Measurements from ENCODE around the gene FAM227A.
"Not testable (repeated sequence)": the region's sequence is repeated elsewhere in the genome, so short reads cannot be mapped to it uniquely, and the experiment has no call there.

DNA sequence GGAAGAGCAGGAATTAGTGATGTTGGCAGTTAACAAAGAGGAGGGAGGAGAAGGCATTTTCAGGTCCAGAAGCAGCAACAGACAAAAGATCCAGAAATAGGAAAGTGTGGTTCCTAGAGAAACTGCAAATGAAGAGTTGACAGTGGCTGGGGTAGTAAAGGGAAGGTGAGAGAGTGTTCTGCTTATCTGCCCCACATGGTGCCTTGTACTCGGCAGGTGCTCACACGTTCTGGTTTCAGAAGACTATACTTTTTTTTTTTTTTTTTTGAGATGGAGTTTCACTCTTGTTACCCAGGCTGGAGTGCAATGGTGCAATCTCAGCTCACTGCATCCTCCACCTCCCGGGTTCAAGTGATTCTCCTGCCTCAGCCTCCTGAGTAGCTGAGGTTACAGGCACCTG is 73.3 kb downstream of the FAM227A start:
- TF ChIP-seq EZH2 (IDR thresholded peaks at IDR 0.05; ENCODE audit: low read depth, low read length, severe bottlenecking); RAD21 (IDR thresholded peaks at IDR 0.05 in 1 of 2, conservative IDR thresholded peaks at IDR 0.05 in 1 of 2; ENCODE audit: low read depth in 2 of 2, low read length in 2 of 2); RXRA (IDR thresholded peaks at IDR 0.05; ENCODE audit: insufficient read depth, low read depth, low read length); POLR2A (IDR thresholded peaks at IDR 0.05; ENCODE audit: control extremely low read depth in 1 of 2, low read depth in 2 of 2, low read length in 2 of 2); BACH1 (IDR thresholded peaks at IDR 0.05; ENCODE audit: low read length); JUND (IDR thresholded peaks at IDR 0.05; ENCODE audit: low read length); SRF (IDR thresholded peaks at IDR 0.05; ENCODE audit: low read depth, low read length); EP300 (IDR thresholded peaks at IDR 0.05; ENCODE audit: borderline replicate concordance in 1 of 2, low read depth in 2 of 2, low read length in 2 of 2); CHD2 (IDR thresholded peaks at IDR 0.05; ENCODE audit: low read length); RNF2 (IDR thresholded peaks at IDR 0.05; ENCODE audit: borderline replicate concordance, low read depth, low read length, missing control alignments, poor library complexity, severe bottlenecking); POLR2AphosphoS5 (IDR thresholded peaks at IDR 0.05; ENCODE audit: low read depth, low read length); ZNF274 (IDR thresholded peaks at IDR 0.05; ENCODE audit: borderline replicate concordance, extremely low read depth, low read length): not testable (repeated sequence)
- TF ChIP-seq, protein P1, sequence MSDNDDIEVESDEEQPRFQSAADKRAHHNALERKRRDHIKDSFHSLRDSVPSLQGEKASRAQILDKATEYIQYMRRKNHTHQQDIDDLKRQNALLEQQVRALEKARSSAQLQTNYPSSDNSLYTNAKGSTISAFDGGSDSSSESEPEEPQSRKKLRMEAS (IDR thresholded peaks at IDR 0.05) = not testable (repeated sequence)
- TF ChIP-seq, protein P2, sequence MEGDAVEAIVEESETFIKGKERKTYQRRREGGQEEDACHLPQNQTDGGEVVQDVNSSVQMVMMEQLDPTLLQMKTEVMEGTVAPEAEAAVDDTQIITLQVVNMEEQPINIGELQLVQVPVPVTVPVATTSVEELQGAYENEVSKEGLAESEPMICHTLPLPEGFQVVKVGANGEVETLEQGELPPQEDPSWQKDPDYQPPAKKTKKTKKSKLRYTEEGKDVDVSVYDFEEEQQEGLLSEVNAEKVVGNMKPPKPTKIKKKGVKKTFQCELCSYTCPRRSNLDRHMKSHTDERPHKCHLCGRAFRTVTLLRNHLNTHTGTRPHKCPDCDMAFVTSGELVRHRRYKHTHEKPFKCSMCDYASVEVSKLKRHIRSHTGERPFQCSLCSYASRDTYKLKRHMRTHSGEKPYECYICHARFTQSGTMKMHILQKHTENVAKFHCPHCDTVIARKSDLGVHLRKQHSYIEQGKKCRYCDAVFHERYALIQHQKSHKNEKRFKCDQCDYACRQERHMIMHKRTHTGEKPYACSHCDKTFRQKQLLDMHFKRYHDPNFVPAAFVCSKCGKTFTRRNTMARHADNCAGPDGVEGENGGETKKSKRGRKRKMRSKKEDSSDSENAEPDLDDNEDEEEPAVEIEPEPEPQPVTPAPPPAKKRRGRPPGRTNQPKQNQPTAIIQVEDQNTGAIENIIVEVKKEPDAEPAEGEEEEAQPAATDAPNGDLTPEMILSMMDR (IDR thresholded peaks at IDR 0.05; ENCODE audit: control extremely low read depth in 1 of 3, insufficient read depth in 1 of 3, low read depth in 1 of 3, low read length in 3 of 3) = not testable (repeated sequence)
